Measurements from ENCODE around the gene KDM4D. TPM values are rescaled to one million over a fixed set of nuclear protein-coding genes. Genes with fewer than 3 reads are reported as not detected.
"Not testable (repeated sequence)": the region's sequence is repeated elsewhere in the genome, so short reads cannot be mapped to it uniquely, and the experiment has no call there.

The KDM4D gene
- total and polyA plus RNA-seq, 2 experiments from 2014 or later, result 0.65 to 0.94 TPM

GRCh38 chr11:95024958-95025357 lies 51.4 kb downstream of the KDM4D start, which contains the start of gene KDM4E (continued):
- no peak for TF ChIP-seq ETS1 (IDR thresholded peaks at IDR 0.05)
- no peak for TF ChIP-seq ZNF331 (CRISPR knock-in tag; IDR thresholded peaks at IDR 0.05; ENCODE audit: low read depth)
- no peak for TF ChIP-seq NANOG (IDR thresholded peaks at IDR 0.05; ENCODE audit: borderline replicate concordance)
- no peak for TF ChIP-seq POLR2AphosphoS5 (IDR thresholded peaks at IDR 0.05; ENCODE audit: low read depth)

GRCh38 chr11:95025594-95025993 lies 52.1 kb downstream of the KDM4D start:
- H3K4me2 ChIP-seq; H3K9me3 Mint-ChIP-seq; H3K4me3 Mint-ChIP-seq; H3K36me3 Mint-ChIP-seq (ENCODE audit: low read depth); H3K27me3 ChIP-seq (ENCODE audit: insufficient read depth); H4K20me1 ChIP-seq (replicated peaks; ENCODE audit: insufficient read depth); H3K27me3 Mint-ChIP-seq (ENCODE audit: insufficient read depth, low read depth, poor library complexity); H3K79me2 ChIP-seq (replicated peaks; ENCODE audit: insufficient read depth); H3K4me1 Mint-ChIP-seq; H3K4me1 ChIP-seq (ENCODE audit: insufficient read depth); H3K27ac ChIP-seq (ENCODE audit: low read depth); H3K4me3 ChIP-seq; H3F3A ChIP-seq (replicated peaks; ENCODE audit: low read depth); ATAC-seq; H3K36me3 ChIP-seq (ENCODE audit: insufficient read depth); H2AFZ ChIP-seq; H3K27ac Mint-ChIP-seq; DNase-seq (ENCODE audit: low spot score): not testable (repeated sequence)
- peaks cover 11% of the 10 kb centered on the region; the same call in 1 of the 2 replicates for H3K9me2 ChIP-seq (ENCODE audit: insufficient read depth)

GRCh38 chr11:95028357-95028756 lies 54.8 kb downstream of the KDM4D start:
- Histone ChIP-seq H3K79me2 (replicated peaks; ENCODE audit: insufficient read depth) (no peaks in the 10 kb centered on the region), H2AFZ (no peak overlapping the region), H3K4me2 (no peak overlapping the region), H3F3A (replicated peaks; ENCODE audit: low read depth) (no peaks in the 10 kb centered on the region), H3K27me3 (ENCODE audit: insufficient read depth) (no peaks in the 10 kb centered on the region), H4K20me1 (replicated peaks; ENCODE audit: insufficient read depth) (no peaks in the 10 kb centered on the region), H3K9me2 (ENCODE audit: insufficient read depth) (peaks cover 15% of the 10 kb centered on the region; the same call in 1 of the 2 replicates), H3K4me1 (ENCODE audit: insufficient read depth) (no peaks in the 10 kb centered on the region), H3K27ac (ENCODE audit: low read depth) (no peak overlapping the region), H3K4me3 (no peak overlapping the region), H3K36me3 (ENCODE audit: insufficient read depth) (no peaks in the 10 kb centered on the region)
- no peaks in the 10 kb centered on the region for H3K4me1 Mint-ChIP-seq
- H3K36me3 Mint-ChIP-seq (ENCODE audit: low read depth), result no peaks in the 10 kb centered on the region
- H3K27me3 Mint-ChIP-seq (ENCODE audit: insufficient read depth, low read depth, poor library complexity), result no peaks in the 10 kb centered on the region
- no peak for ATAC-seq
- no peak overlapping the region for H3K4me3 Mint-ChIP-seq
- no peak overlapping the region for H3K27ac Mint-ChIP-seq
- DNase-seq (ENCODE audit: low spot score), result no peak
- H3K9me3 Mint-ChIP-seq, result no peaks in the 10 kb centered on the region
- no peak for TF ChIP-seq EZH2 (IDR thresholded peaks at IDR 0.05; ENCODE audit: low read depth, unreplicated experiment)
- TF ChIP-seq NANOG (IDR thresholded peaks at IDR 0.05; ENCODE audit: borderline replicate concordance), result no peak
- TF ChIP-seq STAT1 (IDR thresholded peaks at IDR 0.05; ENCODE audit: unreplicated experiment), result no peak
- no peak for TF ChIP-seq REST (IDR thresholded peaks at IDR 0.05; ENCODE audit: unreplicated experiment)
- no peak for TF ChIP-seq JUNB (IDR thresholded peaks at IDR 0.05; ENCODE audit: unreplicated experiment)
- TF ChIP-seq EZH2phosphoT487 (IDR thresholded peaks at IDR 0.05; ENCODE audit: unreplicated experiment), result no peak
- no peak for TF ChIP-seq ZNF331 (CRISPR knock-in tag; IDR thresholded peaks at IDR 0.05; ENCODE audit: low read depth)
- TF ChIP-seq CREB1 (CRISPR knock-in tag; IDR thresholded peaks at IDR 0.05; ENCODE audit: low read depth), result no peak
- TF ChIP-seq CTCF (conservative IDR thresholded peaks at IDR 0.05; ENCODE audit: low read depth in 2 of 2), result no peak
- no peak for TF ChIP-seq POLR2AphosphoS5 (IDR thresholded peaks at IDR 0.05; ENCODE audit: low read depth)
- TF ChIP-seq ZNF114 (CRISPR knock-in tag; IDR thresholded peaks at IDR 0.05), result no peak
- no peak for TF ChIP-seq ETS1 (IDR thresholded peaks at IDR 0.05)

Data from GM23338 (cell line).